GM12891 (cell line): Measurements from ENCODE around the gene LYAR.

Experiments
- POLR2AphosphoS5 ChIP-seq: IDR thresholded peaks from 2 replicates; pipeline ENCODE4 v1.6.1; 2011; ENCODE audit warnings: low read depth, low read length, control low read depth
- SPI1 ChIP-seq: IDR thresholded peaks from 2 replicates; pipeline ENCODE4 v1.6.1; 2011; ENCODE audit warnings: low read depth, low read length, control low read depth

- TF ChIP-seq SPI1 (no peak), POLR2AphosphoS5 (no peak)
These were observed 61.6 kb downstream of the LYAR start for GRCh38 chr4:4228356-4228668.
